GM12878 (cell line): Measurements from ENCODE around the gene TPMT. TPM values are rescaled to one million over a fixed set of nuclear protein-coding genes. Genes with fewer than 3 reads are reported as not detected.
A peak's percentile ranks its signal among the peaks of the same experiment; 100 is the strongest.

Experiments used
- BHLHE40 ChIP-seq, 2 experiments: fragments of 450-650 bp in 1 of 2; IDR thresholded peaks; 2 replicates each; pipeline ENCODE4 v1.6.1; 2011 to 2017; ENCODE audit warnings: low read depth in 2 of 2, borderline replicate concordance in 1 of 2, improper control_type of control experiment in 1 of 2, low read length in 1 of 2, mild to moderate bottlenecking in 1 of 2
- CBFB ChIP-seq: IDR thresholded peaks from 2 replicates; pipeline ENCODE4 v1.6.1; 2016; ENCODE audit warnings: antibody characterized with exemption, low read depth
- CEBPZ ChIP-seq: fragments of 150-350 bp; IDR thresholded peaks from 2 replicates; pipeline ENCODE4 v1.6.1; 2016; ENCODE audit warnings: low read depth, low read length
- EED ChIP-seq: sonication (generic); IDR thresholded peaks from 2 replicates; pipeline ENCODE4 v1.6.1; 2016; ENCODE audit warnings: antibody characterized with exemption, low read depth
- IRF4 ChIP-seq: IDR thresholded peaks from 2 replicates; pipeline ENCODE4 v1.6.1; 2011; ENCODE audit warnings: low read depth, low read length
- MEF2A ChIP-seq: IDR thresholded peaks from 2 replicates; pipeline ENCODE4 v1.6.1; 2011; ENCODE audit warnings: low read depth, mild to moderate bottlenecking, low read length, moderate library complexity; ENCODE audit not compliant: insufficient read depth
- NBN ChIP-seq: fragments of 450-650 bp; IDR thresholded peaks from 2 replicates; pipeline ENCODE4 v1.6.1; 2016
- NFIC ChIP-seq: IDR thresholded peaks from 2 replicates; pipeline ENCODE4 v1.6.1; 2012; ENCODE audit warnings: low read depth, mild to moderate bottlenecking, inconsistent platforms, low read length, moderate library complexity
- NR2C2 ChIP-seq: IDR thresholded peaks from 2 replicates; pipeline ENCODE4 v1.6.1; 2011; ENCODE audit warnings: borderline replicate concordance, low read depth; ENCODE audit not compliant: control insufficient read depth, insufficient read length
- NR2F1 ChIP-seq: fragments of 450-650 bp; conservative IDR thresholded peaks from 2 replicates; pipeline ENCODE4 v1.6.1; 2017; ENCODE audit warnings: mild to moderate bottlenecking
- PAX8 ChIP-seq: fragments of 450-650 bp; IDR thresholded peaks from 2 replicates; pipeline ENCODE4 v1.6.1; 2017; ENCODE audit warnings: mild to moderate bottlenecking, moderate library complexity
- PML ChIP-seq: IDR thresholded peaks from 2 replicates; pipeline ENCODE4 v1.6.1; 2012; ENCODE audit warnings: low read length, inconsistent platforms
- RAD51 ChIP-seq: fragments of 450-650 bp; IDR thresholded peaks from 2 replicates; pipeline ENCODE4 v1.6.1; 2016; ENCODE audit warnings: moderate library complexity, mild to moderate bottlenecking, inconsistent platforms
- RELB ChIP-seq: fragments of 450-650 bp; IDR thresholded peaks from 2 replicates; pipeline ENCODE4 v1.6.1; 2017; ENCODE audit warnings: low read depth, mild to moderate bottlenecking, moderate library complexity
- REST ChIP-seq: IDR thresholded peaks from 2 replicates; pipeline ENCODE4 v1.6.1; 2012; ENCODE audit warnings: mild to moderate bottlenecking, low read depth, low read length
- SP1 ChIP-seq: IDR thresholded peaks from one replicate; pipeline ENCODE4 v1.6.1; 2011; ENCODE audit warnings: low read depth, low read length
- STAT3 ChIP-seq: IDR thresholded peaks from 2 replicates; pipeline ENCODE4 v1.6.1; 2011; ENCODE audit warnings: low read depth, low read length, improper control_type of control experiment
- TBL1XR1 ChIP-seq: IDR thresholded peaks from 2 replicates; pipeline ENCODE4 v1.6.1; 2012; ENCODE audit warnings: low read depth, low read length, improper control_type of control experiment
- WRNIP1 ChIP-seq: IDR thresholded peaks from 2 replicates; pipeline ENCODE4 v1.6.1; 2011; ENCODE audit warnings: low read depth, low read length, improper control_type of control experiment, borderline replicate concordance
- ZBED1 ChIP-seq: IDR thresholded peaks from 2 replicates; pipeline ENCODE4 v1.6.1; 2016; ENCODE audit warnings: borderline replicate concordance
- polyA plus RNA-seq, 11 experiments: library from polyadenylated mRNA; depleted of rRNA in 4 of 11; unstranded in 6 of 11; stranded (reverse) in 5 of 11; fragments of >200 nt; fragmentation: Nextera tagmentation in 4 of 11; fragmentation: Illumina TruSeq in 1 of 11; extraction: Ambion mirVana in 4 of 11; extraction: Trizol in 1 of 11; gene quantifications; 1 replicate in 1 of 11; 2 replicates in 10 of 11; pipeline versions ENCODE4 v1.2.1 to v1.2.3, GENCODE V29; 2011 to 2016; ENCODE audit warnings: inconsistent platforms in 2 of 11, missing spikeins in 2 of 11, low read depth in 1 of 11
- total RNA-seq, 4 experiments: library from RNA; depleted of rRNA in 3 of 4; stranded (reverse); fragments of >200 nt in 3 of 4; fragmentation: Illumina TruSeq in 1 of 4; extraction: Trizol in 1 of 4; gene quantifications; 2 replicates each; pipeline versions ENCODE4 v1.2.1 to v1.2.3, GENCODE V29; 2013 to 2021

The TPMT gene
- total and polyA plus RNA-seq, 10 of the 15 experiments (the other 5 are each of a cell fraction or from before 2014, with no cell fraction given), result 7.9 to 18.2 (median 16.3) TPM

GRCh38 chr6:18155150-18155863 lies 430 bp upstream of the TPMT start, which contains the start of gene KDM1B (continued):
- no peak for TF ChIP-seq SP1
- TF ChIP-seq REST, result no peak
- no peak for TF ChIP-seq CBFB
- TF ChIP-seq WRNIP1, result no peak
- TF ChIP-seq NR2C2, result no peak
- no peak for TF ChIP-seq NBN
- peak; percentile 70 for TF ChIP-seq NR2F1
- TF ChIP-seq BHLHE40 (IDR thresholded peaks at IDR 0.05; ENCODE audit: borderline replicate concordance in 1 of 2, low read depth in 2 of 2, low read length in 1 of 2), result peak in 1 of 2 experiments; percentile 71; a peak in 2 of 4 replicates
- no peak for TF ChIP-seq NFIC
- no peak for TF ChIP-seq PML
- no peak for TF ChIP-seq ZBED1
- no peak for TF ChIP-seq EED
- TF ChIP-seq TBL1XR1, result no peak
- no peak for TF ChIP-seq STAT3
- TF ChIP-seq RELB, result no peak
- no peak for TF ChIP-seq RAD51
- no peak for TF ChIP-seq PAX8
- TF ChIP-seq MEF2A, result no peak
- TF ChIP-seq CEBPZ, result no peak
- TF ChIP-seq IRF4, result no peak
